HL-60/S4 (cell line): Measurements from ENCODE around the gene TEDDM1.

ENCODE experiments used
- in situ Hi-C: fragments of 300-500 bp; cut with MboI; formaldehyde crosslinking; loops from 2 replicates; pipeline ENCODE4 v1.14.3; 2022; ENCODE audit warnings: low sequenced_read_pairs

Gene TEDDM1

GRCh38 chr1:182408435-182409075, 8.1 kb upstream of the TEDDM1 start:
- in situ Hi-C loops = loop anchor here (25.0 kb wide), 1 partner anchor 921 kb away; the partner anchor contains the start of gene CACNA1E

GRCh38 chr1:182407724-182408123, 7.3 kb upstream of the TEDDM1 start:
- in situ Hi-C loops = loop anchor here (25.0 kb wide), 1 partner anchor 920 kb away; the partner anchor contains the start of gene CACNA1E

- in situ Hi-C loops = loop anchor here (25.0 kb wide), 1 partner anchor 919 kb away; the partner anchor contains the start of gene CACNA1E
Observed at GRCh38 chr1:182406012-182406411, 5.5 kb upstream of the TEDDM1 start.

- in situ Hi-C loops = loop anchor here (25.0 kb wide), 1 partner anchor 918 kb away; the partner anchor contains the start of gene CACNA1E
Observed at GRCh38 chr1:182405578-182405977, 5.1 kb upstream of the TEDDM1 start.

- in situ Hi-C loops = loop anchor here (25.0 kb wide), 1 partner anchor 917 kb away; the partner anchor contains the start of gene CACNA1E
Observed at GRCh38 chr1:182404781-182405180, 4.3 kb upstream of the TEDDM1 start.

GRCh38 chr1:182397653-182398393, 2.6 kb downstream of the TEDDM1 start:
- in situ Hi-C loops = loop anchor here (5.0 to 10.0 kb wide), 2 partner anchors 256 to 313 kb away; no protein-coding TSS in a partner anchor

- in situ Hi-C loops = loop anchor here (5.0 to 10.0 kb wide), 2 partner anchors 254 to 311 kb away; no protein-coding TSS in a partner anchor
Observed at GRCh38 chr1:182395906-182396305, 4.6 kb downstream of the TEDDM1 start.

- in situ Hi-C loops = loop anchor here (10.0 kb wide), 1 partner anchor 309 kb away; no protein-coding TSS in a partner anchor
Observed at GRCh38 chr1:182394055-182394775, 6.3 kb downstream of the TEDDM1 start.

- in situ Hi-C loops = loop anchor here (10.0 kb wide), 1 partner anchor 308 kb away; no protein-coding TSS in a partner anchor
Observed at GRCh38 chr1:182392050-182393028, 8.1 kb downstream of the TEDDM1 start.

GRCh38 chr1:182391362-182392049, 9.0 kb downstream of the TEDDM1 start, which contains the start of gene GLUL:
Gene GLUL, minus strand, starts transcription at chr1:182391790. Its CDS starts 3,053 bp downstream, at chr1:182388737.
- in situ Hi-C loops = loop anchor here (10.0 kb wide), 1 partner anchor 307 kb away; no protein-coding TSS in a partner anchor

- in situ Hi-C loops = loop anchor here (10.0 kb wide), 1 partner anchor 306 kb away; no protein-coding TSS in a partner anchor
Observed at GRCh38 chr1:182391028-182391361, 9.5 kb downstream of the TEDDM1 start.

- in situ Hi-C loops = loop anchor here (10.0 kb wide), 1 partner anchor 305 kb away; no protein-coding TSS in a partner anchor
Observed at GRCh38 chr1:182389619-182390047, 10.8 kb downstream of the TEDDM1 start.

GRCh38 chr1:182388392-182389134, 11.9 kb downstream of the TEDDM1 start:
- in situ Hi-C loops = no loop called here

GRCh38 chr1:182387566-182387965, 12.9 kb downstream of the TEDDM1 start:
- in situ Hi-C loops = no loop called here

- in situ Hi-C loops = no loop called here
Observed at GRCh38 chr1:182386980-182387379, 13.5 kb downstream of the TEDDM1 start.

- in situ Hi-C loops = no loop called here
Observed at GRCh38 chr1:182385885-182386853, 14.3 kb downstream of the TEDDM1 start.

- in situ Hi-C loops = no loop called here
Observed at GRCh38 chr1:182384387-182384960, 16.0 kb downstream of the TEDDM1 start.
